GM10248 (cell line): ENCODE measurements around the gene JAKMIP1.

Source experiments
- CTCF ChIA-PET: fragments of 300-600 bp; sonication (Branson Sonifier 250); formaldehyde crosslinking; extraction: SDS; loops from one replicate; lab custom pipeline; 2021; ENCODE audit warnings: antibody characterized with exemption; lab: Yijun Ruan, JAX
- POLR2A ChIA-PET: fragments of 350-650 bp; sonication (Branson Sonifier 250); formaldehyde crosslinking; extraction: SDS; loops from one replicate; lab custom pipeline; 2020; ENCODE audit warnings: antibody characterized with exemption; lab: Yijun Ruan, JAX
- DNase-seq: peaks from one replicate; pipeline ENCODE4 v3.0.0; 2012; ENCODE audit errors: extremely low spot score
- CTCF ChIP-seq: IDR thresholded peaks from 2 replicates; pipeline ENCODE4 v1.5.1; 2012; ENCODE audit warnings: mild to moderate bottlenecking, low read depth; ENCODE audit errors: extremely low read depth, missing control alignments, control extremely low read depth

JAKMIP1 gene

GRCh38 chr4:6093671-6094070, 106.7 kb downstream of the JAKMIP1 start:
- no peak for DNase-seq
- TF ChIP-seq CTCF, result no peak
- ChIA-PET POLR2A (no interaction called here), CTCF (interaction anchor here (0.7 kb wide), 1 partner anchor 16 kb away, joined by 3 read pairs; no protein-coding TSS in a partner anchor)

GRCh38 chr4:6092971-6093370, 107.4 kb downstream of the JAKMIP1 start:
- no peak for DNase-seq
- TF ChIP-seq CTCF, result no peak
- CTCF ChIA-PET, result no interaction called here
- POLR2A ChIA-PET, result no interaction called here

GRCh38 chr4:6092131-6092530, 108.2 kb downstream of the JAKMIP1 start:
- ChIA-PET CTCF (interaction anchor here (0.9 kb wide), 1 partner anchor 11 kb away, joined by 3 read pairs; no protein-coding TSS in a partner anchor), POLR2A (no interaction called here)
- TF ChIP-seq CTCF, result no peak
- no peak for DNase-seq

GRCh38 chr4:6090931-6091330, 109.4 kb downstream of the JAKMIP1 start:
- CTCF ChIA-PET, result no interaction called here
- POLR2A ChIA-PET, result no interaction called here
- no peak for DNase-seq
- TF ChIP-seq CTCF, result no peak

- DNase-seq, result no peak
- TF ChIP-seq CTCF, result no peak
- ChIA-PET CTCF (interaction anchor here (0.9 kb wide), 1 partner anchor 162 kb away, joined by 3 read pairs; no protein-coding TSS in a partner anchor), POLR2A (no interaction called here)
Measured at GRCh38 chr4:6088950-6089349, 111.4 kb downstream of the JAKMIP1 start.

- TF ChIP-seq CTCF, result peak; percentile 13
- CTCF ChIA-PET, result interaction anchor here (0.9 to 2.2 kb wide), 3 partner anchors 10 to 90 kb away, joined by 3 to 9 read pairs (median 6); no protein-coding TSS in a partner anchor
- POLR2A ChIA-PET, result no interaction called here
- DNase-seq, result no peak
Measured at GRCh38 chr4:6087669-6088341, 112.5 kb downstream of the JAKMIP1 start.
